Ecto neural progenitor cell (in vitro differentiated cells): ENCODE data around the gene CDC40.
"Not testable (repeated sequence)": the region's sequence is repeated elsewhere in the genome, so short reads cannot be mapped to it uniquely, and the experiment has no call there.

Experiments used
- DNase-seq: peaks from one replicate; pipeline ENCODE4 v3.0.0-alpha.2; 2018; ENCODE audit warnings: low spot score

The CDC40 gene

DNA sequence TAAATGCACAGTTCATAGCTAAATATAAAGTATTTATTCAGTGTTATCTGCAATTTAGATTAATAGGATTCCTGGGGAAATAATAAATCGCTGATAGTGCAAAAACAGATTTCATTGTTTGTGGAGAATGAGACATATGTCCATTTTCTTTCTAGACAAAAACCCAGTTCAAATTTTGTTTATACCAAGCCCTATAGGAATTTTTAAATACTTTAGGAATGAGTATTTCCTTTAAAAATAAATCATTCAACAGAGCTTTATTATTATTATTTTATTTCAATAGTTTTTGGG is 91.5 kb downstream of the CDC40 start:
- no peak for DNase-seq

DNA sequence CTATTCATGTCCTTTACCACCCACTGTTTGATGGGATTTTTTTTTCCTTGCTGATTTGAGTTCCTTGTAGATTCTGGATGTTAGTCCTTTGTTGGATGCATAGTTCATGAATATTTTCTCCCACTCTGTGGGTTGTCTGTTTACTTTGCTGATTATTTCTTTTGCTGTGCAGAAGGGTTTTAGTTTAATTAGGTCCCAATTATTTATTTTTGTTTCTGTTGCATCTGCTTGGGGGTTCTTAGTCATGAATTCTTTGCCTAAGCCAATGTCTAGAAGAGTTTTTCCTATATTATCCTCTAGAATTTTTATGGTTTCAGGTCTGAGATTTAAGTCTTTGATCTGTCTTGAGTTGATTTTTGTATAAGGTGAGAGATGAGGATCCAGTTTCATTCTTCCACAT is 92.6 kb downstream of the CDC40 start:
- DNase-seq, result not testable (repeated sequence)

DNA sequence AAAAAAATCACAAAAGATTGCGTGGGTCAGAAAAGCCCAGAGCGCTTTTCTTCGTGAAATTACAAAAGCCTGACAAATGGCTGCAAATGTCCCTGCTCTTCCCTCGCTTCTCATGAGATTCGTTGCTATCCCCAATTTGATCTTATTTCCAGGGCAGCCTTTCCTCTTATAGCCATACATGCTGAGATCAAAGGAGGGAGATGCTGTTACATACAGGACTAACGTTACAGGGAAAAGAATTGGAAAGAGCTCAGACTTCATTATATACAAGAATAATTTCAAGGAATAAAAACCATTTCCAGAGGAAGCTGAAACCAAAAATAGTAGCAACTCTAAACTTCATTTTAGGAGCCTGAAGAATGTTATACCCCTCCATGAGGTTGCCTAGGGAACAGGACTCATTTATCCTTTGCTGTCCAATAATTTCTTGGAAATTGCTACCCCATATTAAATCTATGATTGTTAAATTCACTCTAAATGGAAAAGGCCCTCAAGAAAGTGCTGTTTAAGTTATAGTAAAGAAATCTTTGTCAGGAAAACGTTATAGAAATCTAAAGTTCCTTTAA is 97.0 kb downstream of the CDC40 start:
- no peak for DNase-seq
